Measurements from ENCODE around the gene ASGR2.

Gene ASGR2

GRCh38 chr17:7060165-7060891 lies 54.3 kb downstream of the ASGR2 start:
- peak; percentile 85 for DNase-seq (ENCODE audit: low read depth)

GRCh38 chr17:7058831-7059447 lies 55.7 kb downstream of the ASGR2 start:
- peak; percentile 71 for DNase-seq (ENCODE audit: low read depth)

GRCh38 chr17:7056386-7056785 lies 58.2 kb downstream of the ASGR2 start:
- DNase-seq (ENCODE audit: low read depth) = peak; percentile 65
